Mesenchymal stem cell (in vitro differentiated cells and primary cell): Measurements from ENCODE around the gene FSTL4.

ENCODE experiments used
- DNase-seq: peaks from one replicate; pipeline ENCODE4 v3.0.0-alpha.2; 2013
- H2AFZ ChIP-seq: one replicate; pipeline ENCODE4 v1.6.1; 2013; ENCODE audit warnings: low read depth, mild to moderate bottlenecking, control low read depth, inconsistent platforms, low read length, moderate library complexity
- H2AK5ac ChIP-seq: 2 replicates; pipeline ENCODE4 v1.6.1; 2013; ENCODE audit warnings: low read length, moderate library complexity, mild to moderate bottlenecking, inconsistent platforms; ENCODE audit not compliant: severe bottlenecking
- H2BK120ac ChIP-seq: one replicate; pipeline ENCODE4 v1.6.1; 2013; ENCODE audit warnings: low read depth, mild to moderate bottlenecking, inconsistent platforms, low read length, moderate library complexity
- H2BK12ac ChIP-seq, 2 experiments: one replicate each; pipeline ENCODE4 v1.6.1; 2013; ENCODE audit warnings: inconsistent platforms in 2 of 2, low read length in 2 of 2, mild to moderate bottlenecking in 2 of 2, moderate library complexity in 2 of 2, control low read depth in 1 of 2
- H2BK15ac ChIP-seq: one replicate; pipeline ENCODE4 v1.6.1; 2013; ENCODE audit warnings: mild to moderate bottlenecking, low read depth, inconsistent platforms; ENCODE audit not compliant: poor library complexity, severe bottlenecking
- H2BK5ac ChIP-seq: 2 replicates; pipeline ENCODE4 v1.6.1; 2013; ENCODE audit warnings: low read depth, mild to moderate bottlenecking, low read length, control low read depth, inconsistent platforms; ENCODE audit not compliant: poor library complexity, severe bottlenecking
- H3K14ac ChIP-seq, 2 experiments: one replicate each; pipeline ENCODE4 v1.6.1; 2013; ENCODE audit warnings: inconsistent platforms in 2 of 2, low read length in 2 of 2, control low read depth in 1 of 2, mild to moderate bottlenecking in 1 of 2, moderate library complexity in 1 of 2
- H3K18ac ChIP-seq, 2 experiments: one replicate each; pipeline ENCODE4 v1.6.1; 2013; ENCODE audit warnings: inconsistent platforms in 2 of 2, low read length in 2 of 2, control low read depth in 1 of 2, low read depth in 1 of 2, mild to moderate bottlenecking in 1 of 2
- H3K23ac ChIP-seq, 2 experiments: one replicate each; pipeline ENCODE4 v1.6.1; 2013; ENCODE audit warnings: inconsistent platforms in 2 of 2, low read length in 2 of 2, mild to moderate bottlenecking in 2 of 2, moderate library complexity in 2 of 2, control low read depth in 1 of 2
- H3K27ac ChIP-seq: 2 replicates; pipeline ENCODE4 v1.5.1; 2013; ENCODE audit warnings: mild to moderate bottlenecking, moderate library complexity, low read length, control low read depth, inconsistent platforms; ENCODE audit not compliant: poor library complexity, severe bottlenecking
- H3K27me3 ChIP-seq, 2 experiments: 2 replicates each; pipeline versions ENCODE4 v1.6.1 to v1.7.0; 2013; ENCODE audit warnings: low read length in 2 of 2, mild to moderate bottlenecking in 2 of 2, moderate library complexity in 2 of 2, control low read depth in 1 of 2, inconsistent platforms in 1 of 2; ENCODE audit not compliant: control insufficient read depth in 1 of 2, insufficient read depth in 1 of 2
- H3K36me3 ChIP-seq, 2 experiments: 2 replicates each; pipeline versions ENCODE4 v1.6.1 to v1.7.0; 2013; ENCODE audit warnings: low read length in 2 of 2, control low read depth in 1 of 2, inconsistent platforms in 1 of 2, low read depth in 1 of 2, mild to moderate bottlenecking in 1 of 2; ENCODE audit not compliant: insufficient read depth in 2 of 2, control insufficient read depth in 1 of 2
- H3K4ac ChIP-seq, 2 experiments: one replicate each; pipeline ENCODE4 v1.6.1; 2013; ENCODE audit warnings: inconsistent platforms in 2 of 2, low read length in 2 of 2, mild to moderate bottlenecking in 2 of 2, moderate library complexity in 2 of 2, control low read depth in 1 of 2, low read depth in 1 of 2
- H3K4me1 ChIP-seq: 2 replicates; pipeline ENCODE4 v1.6.1; 2013; ENCODE audit warnings: low read depth, low read length, control low read depth; ENCODE audit not compliant: control insufficient read depth, insufficient read depth
- H3K4me2 ChIP-seq: 2 replicates; pipeline ENCODE4 v1.6.1; 2013; ENCODE audit warnings: low read length, mild to moderate bottlenecking, inconsistent platforms; ENCODE audit not compliant: poor library complexity, severe bottlenecking
- H3K4me3 ChIP-seq, 2 experiments: 2 replicates each; pipeline versions ENCODE4 v1.5.1 to v1.7.0; 2013; ENCODE audit warnings: low read length in 2 of 2, mild to moderate bottlenecking in 2 of 2, control low read depth in 1 of 2, low read depth in 1 of 2; ENCODE audit not compliant: insufficient read depth in 1 of 2
- H3K79me1 ChIP-seq: replicated peaks from 2 replicates; pipeline ENCODE4 v1.6.1; 2013; ENCODE audit warnings: mild to moderate bottlenecking, control low read depth, low read length, inconsistent platforms; ENCODE audit not compliant: poor library complexity, severe bottlenecking
- H3K9ac ChIP-seq: 2 replicates; pipeline ENCODE4 v1.7.0; 2013; ENCODE audit warnings: mild to moderate bottlenecking, low read length, moderate library complexity
- H3K9me3 ChIP-seq: 2 replicates; pipeline ENCODE4 v1.7.0; 2013; ENCODE audit warnings: mild to moderate bottlenecking, low read length; ENCODE audit not compliant: control insufficient read depth
- H4K8ac ChIP-seq: one replicate; pipeline ENCODE4 v1.6.1; 2013; ENCODE audit warnings: inconsistent platforms, mild to moderate bottlenecking, low read length, moderate library complexity
- H4K91ac ChIP-seq: one replicate; pipeline ENCODE4 v1.6.1; 2013; ENCODE audit warnings: mild to moderate bottlenecking, low read length, inconsistent platforms
- WGBS: methylation state at CpG from one replicate; pipeline ENCODE4 v1.1.7; 2013; ENCODE audit warnings: mixed read lengths; 5-methylcytosine and 5-hydroxymethylcytosine counted together

FSTL4 gene

GRCh38 chr5:133643365-133643764 lies 31.0 kb upstream of the FSTL4 start:
- H2AFZ ChIP-seq = no peak overlapping the region
- no peak overlapping the region for H3K27ac ChIP-seq
- peaks cover 9 to 91% of the 10 kb centered on the region in 2 experiments for H3K27me3 ChIP-seq
- no peak overlapping the region for H3K4me2 ChIP-seq
- no peak overlapping the region for H3K4me3 ChIP-seq
- no peak overlapping the region for H2AK5ac ChIP-seq
- no peak overlapping the region for H2BK120ac ChIP-seq
- no peak overlapping the region for H3K4ac ChIP-seq
- no peak overlapping the region for H3K14ac ChIP-seq
- no peaks in the 10 kb centered on the region for H3K36me3 ChIP-seq
- no peak overlapping the region for H4K8ac ChIP-seq
- no peaks in the 10 kb centered on the region for H3K4me1 ChIP-seq
- H3K9me3 ChIP-seq = peaks cover 4% of the 10 kb centered on the region
- H2BK12ac ChIP-seq = no peak overlapping the region
- no peak overlapping the region for H4K91ac ChIP-seq
- H3K79me1 ChIP-seq = no peaks in the 10 kb centered on the region
- H3K23ac ChIP-seq = no peak overlapping the region
- DNase-seq = no peak
- no peak overlapping the region for H3K9ac ChIP-seq
- H2BK15ac ChIP-seq = no peak overlapping the region
- no peak overlapping the region for H2BK5ac ChIP-seq
- no peak overlapping the region for H3K18ac ChIP-seq
- 95% methylated on average over 4 of the region's 4 CpGs for WGBS

GRCh38 chr5:133642153-133642722 lies 29.9 kb upstream of the FSTL4 start:
- Histone ChIP-seq H3K4me3 (no peak overlapping the region), H2BK5ac (no peak overlapping the region), H3K4ac (no peak overlapping the region), H3K27me3 (peaks cover 13 to 94% of the 10 kb centered on the region in 2 experiments), H2AK5ac (no peak overlapping the region), H2BK15ac (no peak overlapping the region), H2AFZ (no peak overlapping the region), H3K4me1 (no peaks in the 10 kb centered on the region), H3K9ac (no peak overlapping the region), H2BK12ac (no peak overlapping the region), H3K27ac (no peak overlapping the region), H3K14ac (no peak overlapping the region), H3K9me3 (peaks cover 4% of the 10 kb centered on the region), H3K23ac (no peak overlapping the region), H3K18ac (no peak overlapping the region), H4K8ac (no peak overlapping the region), H2BK120ac (no peak overlapping the region), H4K91ac (no peak overlapping the region), H3K4me2 (no peak overlapping the region), H3K79me1 (no peaks in the 10 kb centered on the region), H3K36me3 (no peaks in the 10 kb centered on the region)
- no peak for DNase-seq
- WGBS = 77% methylated on average over 2 of the region's 2 CpGs

DNA sequence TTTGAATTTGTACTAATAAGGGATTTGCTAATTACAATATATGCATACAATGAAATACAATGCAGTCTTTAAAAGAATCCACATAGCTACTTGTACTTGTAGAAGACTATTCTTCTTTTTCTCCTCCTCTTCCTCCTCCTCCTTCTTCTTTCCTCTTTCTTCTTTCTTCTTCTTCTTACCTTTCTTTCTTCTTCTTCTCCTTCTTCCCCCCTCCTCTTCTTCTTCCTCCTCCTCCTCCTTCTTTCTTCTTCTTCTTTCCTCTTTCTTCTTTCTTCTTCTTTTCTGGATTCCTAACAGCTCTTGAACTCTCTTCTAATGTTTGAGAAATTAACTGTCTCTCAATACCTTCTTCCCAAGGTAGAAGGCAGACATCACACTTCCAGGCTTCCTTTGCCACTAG lies 29.3 kb upstream of the FSTL4 start:
- Histone ChIP-seq H2AK5ac (no peak overlapping the region), H3K4ac (no peak overlapping the region), H3K79me1 (no peaks in the 10 kb centered on the region), H2BK5ac (no peak overlapping the region), H3K9me3 (peaks cover 4% of the 10 kb centered on the region), H3K27ac (no peak overlapping the region), H2AFZ (no peak overlapping the region), H4K91ac (no peak overlapping the region), H2BK120ac (no peak overlapping the region), H3K14ac (no peak overlapping the region), H3K27me3 (peaks cover 13 to 94% of the 10 kb centered on the region in 2 experiments), H3K9ac (no peak overlapping the region), H3K4me1 (no peaks in the 10 kb centered on the region), H3K18ac (no peak overlapping the region), H3K4me3 (no peak overlapping the region), H3K36me3 (no peaks in the 10 kb centered on the region), H2BK15ac (no peak overlapping the region), H2BK12ac (no peak overlapping the region), H3K4me2 (no peak overlapping the region), H3K23ac (no peak overlapping the region), H4K8ac (no peak overlapping the region)
- DNase-seq = no peak

- Histone ChIP-seq H3K9ac (no peak overlapping the region), H2BK12ac (no peak overlapping the region), H3K36me3 (no peaks in the 10 kb centered on the region)
Observed at GRCh38 chr5:133639850-133640528, 27.6 kb upstream of the FSTL4 start.

More at GRCh38 chr5:133639850-133640528, 27.6 kb upstream of the FSTL4 start:
- H3K27ac ChIP-seq = no peak overlapping the region
- H2AFZ ChIP-seq = no peak overlapping the region
- no peak overlapping the region for H4K91ac ChIP-seq
- no peak overlapping the region for H3K4me2 ChIP-seq
- H3K4me1 ChIP-seq = peaks cover 1% of the 10 kb centered on the region
- no peak overlapping the region for H3K23ac ChIP-seq
- H2BK5ac ChIP-seq = no peak overlapping the region
- no peak overlapping the region for H4K8ac ChIP-seq
- no peak overlapping the region for H2AK5ac ChIP-seq
- no peaks in the 10 kb centered on the region for H3K79me1 ChIP-seq
- H3K4me3 ChIP-seq = no peak overlapping the region
- H2BK120ac ChIP-seq = no peak overlapping the region
- H3K14ac ChIP-seq = no peak overlapping the region
- peaks cover 8 to 88% of the 10 kb centered on the region in 2 experiments for H3K27me3 ChIP-seq
- no peak for DNase-seq
- no peak overlapping the region for H3K4ac ChIP-seq
- no peak overlapping the region for H2BK15ac ChIP-seq
- no peak overlapping the region for H3K18ac ChIP-seq
- no peaks in the 10 kb centered on the region for H3K9me3 ChIP-seq
- WGBS = 84% methylated on average over 4 of the region's 4 CpGs
